Muscle of leg (tissue), 11 donors: ENCODE results near the gene DRD4. TPM values are rescaled to one million over a fixed set of nuclear protein-coding genes. Genes with fewer than 3 reads are reported as not detected.
"Not testable (repeated sequence)": the region's sequence is repeated elsewhere in the genome, so short reads cannot be mapped to it uniquely, and the experiment has no call there.

ENCODE experiments used
- DNase-seq: peaks from one replicate; pipeline ENCODE4 v3.0.0; 2013
- H3K27ac ChIP-seq: one replicate; pipeline ENCODE4 v1.5.1; 2013; ENCODE audit warnings: mild to moderate bottlenecking, low read length, control low read depth
- H3K27me3 ChIP-seq: one replicate; pipeline ENCODE4 v1.6.1; 2013; ENCODE audit warnings: low read length; ENCODE audit not compliant: control insufficient read depth, insufficient read depth
- H3K36me3 ChIP-seq: one replicate; pipeline ENCODE4 v1.6.1; 2013; ENCODE audit warnings: low read length; ENCODE audit not compliant: control insufficient read depth, insufficient read depth
- H3K4me1 ChIP-seq: one replicate; pipeline ENCODE4 v1.6.1; 2013; ENCODE audit warnings: low read length; ENCODE audit not compliant: control insufficient read depth, insufficient read depth
- H3K4me3 ChIP-seq: one replicate; pipeline ENCODE4 v1.5.1; 2013; ENCODE audit warnings: low read length, control low read depth
- H3K9me3 ChIP-seq: replicated peaks from 2 replicates; pipeline ENCODE4 v1.6.1; 2013; ENCODE audit warnings: low read depth, low read length; ENCODE audit not compliant: control insufficient read depth
- WGBS: methylation state at CpG from one replicate; pipeline ENCODE4 v1.1.5; 2013; ENCODE audit warnings: missing lambda C conversion rate; ENCODE audit not compliant: insufficient coverage; 5-methylcytosine and 5-hydroxymethylcytosine counted together
- polyA plus RNA-seq, 8 donors: library from polyadenylated mRNA; unstranded; fragments of 120-200 nt; gene quantifications; one replicate each; pipeline versions ENCODE4 v1.2.1 to v1.2.3, GENCODE V29; 2013; ENCODE audit warnings: inconsistent platforms in 1 of 8, low replicate concordance in 1 of 8; ENCODE audit not compliant: insufficient read length in 8 of 8, insufficient read depth in 1 of 8
- total RNA-seq: library from RNA; stranded (reverse); fragments of 120-200 nt; gene quantifications from one replicate; pipeline ENCODE4 v1.2.4, GENCODE V29; 2013

The DRD4 gene
- total and polyA plus RNA-seq, 9 donors, result 0.18 to 2.0 (median 0.77) TPM

GRCh38 chr11:678297-678696 lies 41.2 kb downstream of the DRD4 start:
- H3K4me3 ChIP-seq, result no peak overlapping the region
- no peaks in the 10 kb centered on the region for H3K4me1 ChIP-seq
- peaks cover 69% of the 10 kb centered on the region for H3K36me3 ChIP-seq
- H3K9me3 ChIP-seq, result no peaks in the 10 kb centered on the region
- DNase-seq, result no peak
- H3K27ac ChIP-seq, result no peak overlapping the region
- WGBS, result 100% methylated on average over 3 of the region's 3 CpGs
- H3K27me3 ChIP-seq, result no peaks in the 10 kb centered on the region

GRCh38 chr11:679271-680207 lies 42.5 kb downstream of the DRD4 start:
- Histone ChIP-seq H3K36me3 (peaks cover 64% of the 10 kb centered on the region), H3K4me1 (no peaks in the 10 kb centered on the region), H3K4me3 (no peak overlapping the region), H3K9me3 (no peaks in the 10 kb centered on the region), H3K27ac (no peak overlapping the region), H3K27me3 (no peaks in the 10 kb centered on the region)
- WGBS, result 91% methylated on average over 33 of the region's 36 CpGs
- no peak for DNase-seq

- Histone ChIP-seq H3K27ac (no peak overlapping the region), H3K9me3 (no peaks in the 10 kb centered on the region), H3K36me3 (peaks cover 68% of the 10 kb centered on the region), H3K4me3 (no peak overlapping the region), H3K4me1 (no peaks in the 10 kb centered on the region), H3K27me3 (no peaks in the 10 kb centered on the region)
- DNase-seq, result no peak
- 82% methylated on average over 18 of the region's 19 CpGs for WGBS
Measured at GRCh38 chr11:680476-680875, 43.4 kb downstream of the DRD4 start.

GRCh38 chr11:680970-681369 lies 43.9 kb downstream of the DRD4 start:
- Histone ChIP-seq H3K27ac (no peak overlapping the region), H3K27me3 (no peaks in the 10 kb centered on the region), H3K4me3 (no peak overlapping the region), H3K4me1 (no peaks in the 10 kb centered on the region), H3K9me3 (no peaks in the 10 kb centered on the region), H3K36me3 (peaks cover 73% of the 10 kb centered on the region)
- no peak for DNase-seq
- WGBS, result 88% methylated on average over 12 of the region's 13 CpGs

- H3K4me1 ChIP-seq, result peaks cover 2% of the 10 kb centered on the region
- H3K27me3 ChIP-seq, result no peaks in the 10 kb centered on the region
- H3K9me3 ChIP-seq, result no peaks in the 10 kb centered on the region
- DNase-seq, result no peak
- no peak overlapping the region for H3K27ac ChIP-seq
- 90% methylated on average over 28 of the region's 30 CpGs for WGBS
- H3K36me3 ChIP-seq, result peaks cover 66% of the 10 kb centered on the region
- H3K4me3 ChIP-seq, result no peak overlapping the region
Measured at GRCh38 chr11:686451-687243, 49.6 kb downstream of the DRD4 start.

GRCh38 chr11:687751-688150 lies 50.7 kb downstream of the DRD4 start:
- H3K4me3 ChIP-seq, result no peak overlapping the region
- peaks cover 55% of the 10 kb centered on the region for H3K36me3 ChIP-seq
- H3K27me3 ChIP-seq, result no peaks in the 10 kb centered on the region
- H3K9me3 ChIP-seq, result no peaks in the 10 kb centered on the region
- H3K27ac ChIP-seq, result no peak overlapping the region
- 91% methylated on average over 5 of the region's 13 CpGs for WGBS
- no peak for DNase-seq
- H3K4me1 ChIP-seq, result peaks cover 2% of the 10 kb centered on the region

- H3K9me3 ChIP-seq, result no peaks in the 10 kb centered on the region
- no peak overlapping the region for H3K4me3 ChIP-seq
- H3K27ac ChIP-seq, result no peak overlapping the region
- H3K27me3 ChIP-seq, result no peaks in the 10 kb centered on the region
- H3K4me1 ChIP-seq, result peaks cover 9% of the 10 kb centered on the region
- WGBS, result 93% methylated on average over 8 of the region's 9 CpGs
- peaks cover 47% of the 10 kb centered on the region for H3K36me3 ChIP-seq
- DNase-seq, result no peak
Measured at GRCh38 chr11:688681-689080, 51.6 kb downstream of the DRD4 start.

- peaks cover 42% of the 10 kb centered on the region for H3K36me3 ChIP-seq
- 83% methylated on average over 7 of the region's 7 CpGs for WGBS
- no peak overlapping the region for H3K27ac ChIP-seq
- H3K9me3 ChIP-seq, result no peaks in the 10 kb centered on the region
- H3K4me3 ChIP-seq, result no peak overlapping the region
- no peak for DNase-seq
- no peaks in the 10 kb centered on the region for H3K27me3 ChIP-seq
- H3K4me1 ChIP-seq, result peaks cover 15% of the 10 kb centered on the region
Measured at GRCh38 chr11:689625-690024, 52.6 kb downstream of the DRD4 start.

GRCh38 chr11:690244-690643 lies 53.2 kb downstream of the DRD4 start:
- H3K4me3 ChIP-seq, DNase-seq, H3K9me3 ChIP-seq, H3K27ac ChIP-seq, H3K27me3 ChIP-seq: not testable (repeated sequence)
- 87% methylated on average over 2 of the region's 3 CpGs for WGBS
- Histone ChIP-seq H3K36me3 (peaks cover 39% of the 10 kb centered on the region), H3K4me1 (peaks cover 15% of the 10 kb centered on the region)
